LNCAP (cell line): ENCODE data around the gene TIMM44.

Source experiments
- CTCF ChIP-seq: fragments of 450-650 bp; IDR thresholded peaks from 2 replicates; pipeline ENCODE4 v1.5.1; 2017; ENCODE audit warnings: mild to moderate bottlenecking

Gene TIMM44

GRCh38 chr19:7943444-7944176, at the start of gene TIMM44:
Gene TIMM44, minus strand, starts transcription at chr19:7943666. Its CDS starts 15 bp downstream, at chr19:7943651.
- TF ChIP-seq CTCF = no peak

GRCh38 chr19:7992575-7992974, 49.1 kb upstream of the TIMM44 start:
- TF ChIP-seq CTCF = no peak

DNA sequence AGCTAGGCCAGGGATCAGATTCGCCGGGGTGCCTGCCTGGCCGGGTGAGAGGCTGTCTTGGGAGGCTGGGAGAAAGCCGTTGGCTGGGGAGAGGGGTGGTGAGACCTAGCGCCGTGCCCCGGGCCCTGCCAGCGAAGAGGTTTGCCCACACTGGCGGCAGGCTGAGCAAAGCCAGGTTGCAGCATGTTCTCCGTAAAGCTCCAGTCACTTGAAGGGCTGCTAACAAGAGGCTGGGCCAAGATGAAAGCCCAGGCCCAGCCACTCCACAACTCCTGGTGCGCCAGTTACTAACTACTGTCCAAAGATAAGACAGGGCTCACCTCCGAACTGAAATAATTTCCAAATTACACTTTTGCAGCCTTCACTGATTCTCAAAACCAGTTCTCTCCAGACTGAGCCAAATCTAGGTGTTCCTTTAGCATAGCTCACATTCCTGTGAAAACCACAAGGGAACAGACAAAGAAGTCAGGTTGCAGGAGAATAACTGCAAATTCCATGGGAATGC, 45.7 kb upstream of the TIMM44 start:
- no peak for TF ChIP-seq CTCF

DNA sequence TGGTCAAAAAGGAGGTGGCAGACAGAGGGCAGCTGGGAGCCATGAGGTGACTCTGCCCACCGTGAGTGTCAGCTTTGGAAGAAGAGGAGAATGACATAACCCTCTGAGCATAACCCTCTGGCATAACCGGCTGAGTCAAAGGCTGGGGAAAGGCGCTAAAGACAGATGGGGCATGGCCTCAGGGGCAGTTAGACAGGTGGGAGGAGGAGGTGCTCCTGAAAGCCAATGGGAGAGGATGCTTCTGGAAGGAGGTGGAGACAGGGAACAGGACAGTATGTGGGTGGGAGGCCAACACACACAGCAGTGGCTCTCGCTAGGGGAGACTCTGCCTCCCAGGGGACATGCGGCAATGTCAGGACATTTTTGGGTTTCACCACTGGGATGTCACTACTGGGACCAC, 44.8 kb upstream of the TIMM44 start:
- no peak for TF ChIP-seq CTCF

DNA sequence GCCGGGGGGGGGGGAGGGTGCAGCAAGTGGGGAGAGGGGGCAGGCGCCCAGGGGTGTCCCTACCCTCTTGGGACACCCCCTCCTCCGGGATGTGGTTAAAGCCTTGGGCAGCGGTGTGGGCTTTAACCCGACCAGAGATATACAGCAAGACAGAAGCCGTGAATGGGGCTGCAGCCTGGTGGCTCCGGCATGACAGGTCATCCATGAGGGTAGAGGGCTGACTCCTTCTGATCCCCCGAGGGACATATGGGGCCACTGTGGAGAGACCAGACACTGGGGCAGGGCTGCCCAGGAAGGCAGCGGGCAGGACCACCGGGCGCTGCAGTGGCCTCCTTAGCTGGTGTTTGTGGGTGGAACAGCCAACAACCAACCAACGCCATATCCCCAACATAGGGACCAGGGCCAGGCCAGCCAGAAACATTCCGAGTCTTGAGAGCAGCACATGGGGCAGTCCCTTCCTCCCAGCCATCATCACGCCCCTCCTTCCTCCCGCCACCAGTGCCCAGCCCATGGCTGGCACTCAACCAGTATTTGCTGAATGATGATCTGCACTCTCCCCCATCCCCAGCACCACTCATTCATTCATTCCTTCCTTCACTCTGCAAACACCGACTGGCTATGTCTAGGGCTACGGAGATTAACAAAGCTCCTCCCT, 43.8 kb upstream of the TIMM44 start:
- no peak for TF ChIP-seq CTCF

- TF ChIP-seq CTCF = no peak
Measured at GRCh38 chr19:7986321-7987113, 43.1 kb upstream of the TIMM44 start.

- no peak for TF ChIP-seq CTCF
Measured at GRCh38 chr19:7985481-7985911, 42.0 kb upstream of the TIMM44 start.
